Neural progenitor cell (in vitro differentiated cells): ENCODE measurements around the gene POMGNT2. TPM values are rescaled to one million over a fixed set of nuclear protein-coding genes. Genes with fewer than 3 reads are reported as not detected.

Experiments used
- DNase-seq: peaks from one replicate; pipeline ENCODE4 v3.0.0-alpha.2; 2016; ENCODE audit warnings: low spot score
- H2AFZ ChIP-seq: fragments of 200-600 bp; sonication (generic); replicated peaks from 2 replicates; pipeline ENCODE4 v1.6.1; 2016; ENCODE audit warnings: antibody characterized with exemption
- H3F3A ChIP-seq: fragments of 200-600 bp; sonication (generic); 2 replicates; pipeline ENCODE4 v1.6.1; 2016; ENCODE audit warnings: antibody characterized with exemption, low read depth
- H3K27ac ChIP-seq: fragments of 200-600 bp; sonication (generic); 2 replicates; pipeline ENCODE4 v1.5.1; 2016; ENCODE audit warnings: mild to moderate bottlenecking
- H3K27me3 ChIP-seq: fragments of 200-600 bp; sonication (generic); 2 replicates; pipeline ENCODE4 v1.6.1; 2016; ENCODE audit warnings: mild to moderate bottlenecking, moderate library complexity
- H3K36me3 ChIP-seq: fragments of 200-600 bp; sonication (generic); 2 replicates; pipeline ENCODE4 v1.5.1; 2016
- H3K4me1 ChIP-seq: fragments of 200-600 bp; sonication (generic); 2 replicates; pipeline ENCODE4 v1.6.1; 2016; ENCODE audit warnings: mixed run types
- H3K4me2 ChIP-seq: fragments of 200-600 bp; sonication (generic); 2 replicates; pipeline ENCODE4 v1.6.1; 2016
- H3K4me3 ChIP-seq: fragments of 200-600 bp; sonication (generic); 2 replicates; pipeline ENCODE4 v1.5.1; 2016
- H3K79me2 ChIP-seq: fragments of 200-600 bp; sonication (generic); 2 replicates; pipeline ENCODE4 v1.6.1; 2016; ENCODE audit warnings: low read depth
- H3K9ac ChIP-seq: fragments of 200-600 bp; sonication (generic); 2 replicates; pipeline ENCODE4 v1.6.1; 2016
- H3K9me3 ChIP-seq: fragments of 200-600 bp; sonication (generic); 2 replicates; pipeline ENCODE4 v1.5.1; 2016; ENCODE audit warnings: low read depth
- H4K20me1 ChIP-seq: fragments of 200-600 bp; sonication (generic); 2 replicates; pipeline ENCODE4 v1.6.1; 2016; ENCODE audit warnings: low read depth
- H3K27ac Mint-ChIP-seq: 3 replicates; pipeline ENCODE4 v1.8.0; 2021; ENCODE audit warnings: mixed read lengths
- H3K27me3 Mint-ChIP-seq: 2 replicates; pipeline ENCODE4 v1.8.0; 2022; ENCODE audit warnings: low read depth, mild to moderate bottlenecking, inconsistent platforms, moderate library complexity, mixed read lengths; ENCODE audit not compliant: insufficient read depth
- H3K36me3 Mint-ChIP-seq: 3 replicates; pipeline ENCODE4 v1.8.0; 2021; ENCODE audit warnings: mixed read lengths
- H3K4me1 Mint-ChIP-seq: 3 replicates; pipeline ENCODE4 v1.8.0; 2021; ENCODE audit warnings: mixed read lengths
- H3K4me3 Mint-ChIP-seq: 3 replicates; pipeline ENCODE4 v1.8.0; 2021; ENCODE audit warnings: mild to moderate bottlenecking, moderate library complexity, mixed read lengths
- H3K9me3 Mint-ChIP-seq: 3 replicates; pipeline ENCODE4 v1.8.0; 2020; ENCODE audit warnings: mixed read lengths
- CTCF ChIP-seq: fragments of 200-600 bp; sonication (generic); IDR thresholded peaks from 2 replicates; pipeline ENCODE4 v1.5.1; 2017; ENCODE audit warnings: antibody characterized with exemption, mild to moderate bottlenecking
- EZH2 ChIP-seq: fragments of 200-600 bp; sonication (generic); IDR thresholded peaks from 2 replicates; pipeline ENCODE4 v1.6.1; 2017; ENCODE audit warnings: antibody characterized with exemption, mild to moderate bottlenecking, moderate library complexity
- EZH2phosphoT487 ChIP-seq: fragments of 200-600 bp; sonication (generic); IDR thresholded peaks from 2 replicates; pipeline ENCODE4 v1.6.1; 2017; ENCODE audit warnings: antibody characterized with exemption
- total RNA-seq: library from RNA; depleted of rRNA; stranded (reverse); fragments of >200 nt; gene quantifications from 2 replicates; pipeline ENCODE4 v1.2.3, GENCODE V29; 2015; ENCODE audit warnings: low replicate concordance

Gene POMGNT2
- total RNA-seq, 1 donor from 2014 or later: 13.2 TPM

- Mint-ChIP-seq H3K9me3 (no peaks in the 10 kb centered on the region), H3K4me3 (no peak overlapping the region), H3K27ac (no peak overlapping the region), H3K4me1 (no peaks in the 10 kb centered on the region), H3K27me3 (peaks cover 2% of the 10 kb centered on the region), H3K36me3 (peaks cover 22% of the 10 kb centered on the region)
- no peaks in the 10 kb centered on the region for H3K9me3 ChIP-seq
- no peak for TF ChIP-seq CTCF
- no peak for TF ChIP-seq EZH2
- no peaks in the 10 kb centered on the region for H3K4me1 ChIP-seq
- H3K27ac ChIP-seq: no peak overlapping the region
- H3K4me3 ChIP-seq: no peak overlapping the region
- no peaks in the 10 kb centered on the region for H3F3A ChIP-seq
- no peak for DNase-seq
- H3K9ac ChIP-seq: no peak overlapping the region
- H3K36me3 ChIP-seq: no peaks in the 10 kb centered on the region
- no peaks in the 10 kb centered on the region for H3K27me3 ChIP-seq
- H2AFZ ChIP-seq: no peak overlapping the region
- H3K79me2 ChIP-seq: no peaks in the 10 kb centered on the region
- no peak overlapping the region for H3K4me2 ChIP-seq
- H4K20me1 ChIP-seq: no peaks in the 10 kb centered on the region
Measured at GRCh38 chr3:43080726-43081568, 24.9 kb downstream of the POMGNT2 start.

GRCh38 chr3:43079536-43080332 lies 26.1 kb downstream of the POMGNT2 start:
- H3K79me2 ChIP-seq: no peaks in the 10 kb centered on the region
- H3K27ac Mint-ChIP-seq: no peak overlapping the region
- DNase-seq: no peak
- peaks cover 2% of the 10 kb centered on the region for H3K27me3 Mint-ChIP-seq
- H3K4me1 ChIP-seq: no peaks in the 10 kb centered on the region
- no peak overlapping the region for H3K9ac ChIP-seq
- TF ChIP-seq CTCF (no peak), EZH2phosphoT487 (no peak), EZH2 (no peak)
- H3K9me3 Mint-ChIP-seq: no peaks in the 10 kb centered on the region
- H3K36me3 Mint-ChIP-seq: peaks cover 18% of the 10 kb centered on the region
- H3K27ac ChIP-seq: no peak overlapping the region
- no peaks in the 10 kb centered on the region for H4K20me1 ChIP-seq
- no peaks in the 10 kb centered on the region for H3K36me3 ChIP-seq
- H3F3A ChIP-seq: no peaks in the 10 kb centered on the region
- no peaks in the 10 kb centered on the region for H3K27me3 ChIP-seq
- no peak overlapping the region for H3K4me3 ChIP-seq
- H3K4me1 Mint-ChIP-seq: no peaks in the 10 kb centered on the region
- no peaks in the 10 kb centered on the region for H3K9me3 ChIP-seq
- H2AFZ ChIP-seq: no peak overlapping the region
- no peak overlapping the region for H3K4me2 ChIP-seq
- no peak overlapping the region for H3K4me3 Mint-ChIP-seq

- no peaks in the 10 kb centered on the region for H3K27me3 ChIP-seq
- no peaks in the 10 kb centered on the region for H3K36me3 ChIP-seq
- H3K79me2 ChIP-seq: no peaks in the 10 kb centered on the region
- H3K9ac ChIP-seq: no peak overlapping the region
- no peaks in the 10 kb centered on the region for H3K9me3 Mint-ChIP-seq
- DNase-seq: no peak
- H3K27ac ChIP-seq: no peak overlapping the region
- peaks cover 2% of the 10 kb centered on the region for H3K27me3 Mint-ChIP-seq
- no peak overlapping the region for H3K4me3 ChIP-seq
- no peaks in the 10 kb centered on the region for H3K4me1 ChIP-seq
- no peaks in the 10 kb centered on the region for H3F3A ChIP-seq
- no peak for TF ChIP-seq EZH2phosphoT487
- TF ChIP-seq CTCF: no peak
- TF ChIP-seq EZH2: no peak
- H3K4me2 ChIP-seq: no peak overlapping the region
- no peak overlapping the region for H3K27ac Mint-ChIP-seq
- H2AFZ ChIP-seq: no peak overlapping the region
- H3K9me3 ChIP-seq: no peaks in the 10 kb centered on the region
- peaks cover 16% of the 10 kb centered on the region for H3K36me3 Mint-ChIP-seq
- H3K4me3 Mint-ChIP-seq: no peak overlapping the region
- H4K20me1 ChIP-seq: no peaks in the 10 kb centered on the region
- H3K4me1 Mint-ChIP-seq: no peaks in the 10 kb centered on the region
Measured at GRCh38 chr3:43077707-43078106, 28.2 kb downstream of the POMGNT2 start.
